ENCODE data around the gene HMCN1.

HMCN1 gene

GRCh38 chr1:186164773-186165172, 430.6 kb downstream of the HMCN1 start:
- Histone ChIP-seq H3K4me3 (ENCODE audit: insufficient read length, low read depth) (no peak overlapping the region), H3K9ac (ENCODE audit: insufficient read length, low read depth) (no peak overlapping the region), H3K4me1 (ENCODE audit: insufficient read depth, insufficient read length) (no peaks in the 10 kb centered on the region), H3K27me3 (ENCODE audit: insufficient read depth, insufficient read length) (no peaks in the 10 kb centered on the region), H3K36me3 (ENCODE audit: insufficient read depth, insufficient read length, low read length) (no peaks in the 10 kb centered on the region), H3K9me3 (ENCODE audit: insufficient read depth, low read length) (peaks cover 15% of the 10 kb centered on the region; the same call in 1 of the 2 replicates)
- TF ChIP-seq YY1 (IDR thresholded peaks at IDR 0.05; ENCODE audit: insufficient read depth, insufficient read length) (no peak), ZNF274 (IDR thresholded peaks at IDR 0.05; ENCODE audit: low read depth, low read length) (no peak), SUZ12 (IDR thresholded peaks at IDR 0.05; ENCODE audit: extremely low read depth, insufficient read depth, insufficient read length) (no peak)
- no peak for DNase-seq (ENCODE audit: low read depth, low spot score)

DNA sequence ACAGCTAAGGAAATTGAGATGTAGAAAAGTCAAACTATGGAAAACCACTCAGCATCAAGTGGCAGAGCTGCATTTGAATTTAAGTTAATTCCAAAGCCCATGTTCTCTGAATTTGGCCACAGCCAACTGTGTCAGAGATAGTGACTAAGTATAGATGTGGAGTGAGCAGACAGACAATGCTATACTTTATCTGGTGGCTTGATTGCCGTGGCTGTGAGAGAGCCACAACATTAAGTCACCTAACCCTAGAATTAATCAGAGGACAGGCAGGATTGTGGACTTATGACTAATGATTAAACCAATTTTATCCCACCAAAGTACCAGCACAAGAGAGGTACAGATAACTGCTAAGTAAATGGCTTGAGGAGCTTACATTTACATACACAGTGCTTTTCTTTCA, 431.1 kb downstream of the HMCN1 start:
- no peaks in the 10 kb centered on the region for H3K27me3 ChIP-seq (ENCODE audit: insufficient read depth, insufficient read length)
- no peak overlapping the region for H3K4me3 ChIP-seq (ENCODE audit: insufficient read length, low read depth)
- H3K9ac ChIP-seq (ENCODE audit: insufficient read length, low read depth) = no peak overlapping the region
- TF ChIP-seq SUZ12 (IDR thresholded peaks at IDR 0.05; ENCODE audit: extremely low read depth, insufficient read depth, insufficient read length) (no peak), ZNF274 (IDR thresholded peaks at IDR 0.05; ENCODE audit: low read depth, low read length) (no peak), YY1 (IDR thresholded peaks at IDR 0.05; ENCODE audit: insufficient read depth, insufficient read length) (no peak)
- H3K4me1 ChIP-seq (ENCODE audit: insufficient read depth, insufficient read length) = no peaks in the 10 kb centered on the region
- no peaks in the 10 kb centered on the region for H3K36me3 ChIP-seq (ENCODE audit: insufficient read depth, insufficient read length, low read length)
- DNase-seq (ENCODE audit: low read depth, low spot score) = no peak
- peaks cover 15% of the 10 kb centered on the region; the same call in 1 of the 2 replicates for H3K9me3 ChIP-seq (ENCODE audit: insufficient read depth, low read length)

DNA sequence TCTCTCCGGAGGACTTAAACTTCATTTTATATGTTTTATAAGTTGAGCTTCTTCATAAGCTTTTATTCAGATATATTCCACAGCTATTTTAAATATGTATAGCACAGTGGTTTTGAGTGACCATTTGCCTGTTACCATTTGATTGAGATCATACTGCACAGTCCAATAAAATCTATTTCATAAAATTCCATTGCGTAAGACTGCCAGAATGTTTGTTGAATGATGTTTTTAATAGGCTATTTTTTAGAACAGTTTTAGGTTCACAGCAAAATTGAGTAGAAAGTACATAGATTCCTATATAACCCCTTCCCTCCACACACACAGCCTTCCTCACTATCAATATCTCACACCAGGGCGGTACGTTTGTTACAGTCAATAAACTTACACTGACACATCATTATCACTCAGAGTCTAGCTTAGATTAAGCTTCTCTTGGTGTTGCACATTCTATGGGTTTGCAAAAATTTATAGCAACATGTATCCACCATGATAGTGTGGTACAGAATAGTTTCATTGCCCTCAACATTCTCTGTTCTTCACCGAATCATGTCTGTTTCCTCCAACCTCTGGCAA, 433.0 kb downstream of the HMCN1 start:
- H3K4me1 ChIP-seq (ENCODE audit: insufficient read depth, insufficient read length) = no peaks in the 10 kb centered on the region
- DNase-seq (ENCODE audit: low read depth, low spot score) = no peak
- H3K9me3 ChIP-seq (ENCODE audit: insufficient read depth, low read length) = peaks cover 15% of the 10 kb centered on the region; the same call in 1 of the 2 replicates
- H3K36me3 ChIP-seq (ENCODE audit: insufficient read depth, insufficient read length, low read length) = no peaks in the 10 kb centered on the region
- TF ChIP-seq ZNF274 (IDR thresholded peaks at IDR 0.05; ENCODE audit: low read depth, low read length) = no peak
- H3K9ac ChIP-seq (ENCODE audit: insufficient read length, low read depth) = no peak overlapping the region
- no peaks in the 10 kb centered on the region for H3K27me3 ChIP-seq (ENCODE audit: insufficient read depth, insufficient read length)
- H3K4me3 ChIP-seq (ENCODE audit: insufficient read length, low read depth) = no peak overlapping the region

GRCh38 chr1:186175588-186175987, 441.4 kb downstream of the HMCN1 start:
- DNase-seq (ENCODE audit: low read depth, low spot score) = no peak
- no peaks in the 10 kb centered on the region for H3K4me1 ChIP-seq (ENCODE audit: insufficient read depth, insufficient read length)
- no peaks in the 10 kb centered on the region for H3K27me3 ChIP-seq (ENCODE audit: insufficient read depth, insufficient read length)
- H3K36me3 ChIP-seq (ENCODE audit: insufficient read depth, insufficient read length, low read length) = no peaks in the 10 kb centered on the region
- no peaks in the 10 kb centered on the region for H3K9me3 ChIP-seq (ENCODE audit: insufficient read depth, low read length)
- no peak for TF ChIP-seq YY1 (IDR thresholded peaks at IDR 0.05; ENCODE audit: insufficient read depth, insufficient read length)
- no peak for TF ChIP-seq ZNF274 (IDR thresholded peaks at IDR 0.05; ENCODE audit: low read depth, low read length)
- TF ChIP-seq SUZ12 (IDR thresholded peaks at IDR 0.05; ENCODE audit: extremely low read depth, insufficient read depth, insufficient read length) = no peak
- no peak overlapping the region for H3K9ac ChIP-seq (ENCODE audit: insufficient read length, low read depth)
- H3K4me3 ChIP-seq (ENCODE audit: insufficient read length, low read depth) = no peak overlapping the region

DNA sequence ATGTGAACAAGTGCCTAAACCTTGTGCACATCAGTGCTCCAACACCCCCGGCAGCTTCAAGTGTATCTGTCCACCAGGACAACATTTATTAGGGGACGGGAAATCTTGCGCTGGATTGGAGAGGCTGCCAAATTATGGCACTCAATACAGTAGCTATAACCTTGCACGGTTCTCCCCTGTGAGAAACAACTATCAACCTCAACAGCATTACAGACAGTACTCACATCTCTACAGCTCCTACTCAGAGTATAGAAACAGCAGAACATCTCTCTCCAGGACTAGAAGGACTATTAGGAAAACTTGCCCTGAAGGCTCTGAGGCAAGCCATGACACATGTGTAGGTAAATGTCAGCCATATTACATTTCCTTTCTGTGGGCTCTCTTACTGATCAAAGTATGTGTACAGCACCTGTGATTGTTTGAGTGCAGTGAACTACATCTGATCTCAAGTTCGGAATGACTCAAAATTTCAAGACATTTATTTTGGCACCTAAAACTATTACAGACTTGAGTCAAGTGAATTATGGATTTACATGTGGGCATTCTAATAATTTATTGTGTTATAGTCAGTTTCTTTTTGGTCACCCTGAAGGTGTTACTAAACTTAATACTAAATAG, 444.3 kb downstream of the HMCN1 start:
- Histone ChIP-seq H3K4me3 (ENCODE audit: insufficient read length, low read depth) (no peak overlapping the region), H3K36me3 (ENCODE audit: insufficient read depth, insufficient read length, low read length) (no peaks in the 10 kb centered on the region), H3K4me1 (ENCODE audit: insufficient read depth, insufficient read length) (no peaks in the 10 kb centered on the region), H3K9me3 (ENCODE audit: insufficient read depth, low read length) (no peaks in the 10 kb centered on the region), H3K9ac (ENCODE audit: insufficient read length, low read depth) (no peak overlapping the region), H3K27me3 (ENCODE audit: insufficient read depth, insufficient read length) (no peaks in the 10 kb centered on the region)
- TF ChIP-seq SUZ12 (IDR thresholded peaks at IDR 0.05; ENCODE audit: extremely low read depth, insufficient read depth, insufficient read length) = no peak
- no peak for DNase-seq (ENCODE audit: low read depth, low spot score)

DNA sequence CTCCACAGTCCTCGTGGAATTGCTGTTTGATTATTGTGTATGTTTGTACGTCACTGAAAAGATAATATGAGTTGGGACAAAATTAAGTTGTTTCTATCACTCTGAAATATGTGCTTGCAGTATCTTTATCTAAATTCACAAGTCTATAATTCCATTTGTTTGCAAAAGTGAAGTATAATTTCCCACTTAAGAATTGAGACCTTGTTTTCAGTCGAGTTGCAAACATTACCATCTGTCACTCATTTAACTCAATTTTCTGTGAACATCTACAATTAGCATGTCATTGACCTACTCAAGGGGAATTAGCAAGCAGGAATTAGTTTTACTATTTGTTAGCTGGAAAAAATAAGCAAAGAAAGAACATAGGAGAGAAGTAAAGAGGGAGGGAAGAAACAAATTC, 445.0 kb downstream of the HMCN1 start:
- TF ChIP-seq SUZ12 (IDR thresholded peaks at IDR 0.05; ENCODE audit: extremely low read depth, insufficient read depth, insufficient read length) (no peak), ZNF274 (IDR thresholded peaks at IDR 0.05; ENCODE audit: low read depth, low read length) (no peak)
- Histone ChIP-seq H3K36me3 (ENCODE audit: insufficient read depth, insufficient read length, low read length) (no peaks in the 10 kb centered on the region), H3K9ac (ENCODE audit: insufficient read length, low read depth) (no peak overlapping the region), H3K27me3 (ENCODE audit: insufficient read depth, insufficient read length) (no peaks in the 10 kb centered on the region), H3K4me1 (ENCODE audit: insufficient read depth, insufficient read length) (no peaks in the 10 kb centered on the region), H3K9me3 (ENCODE audit: insufficient read depth, low read length) (no peaks in the 10 kb centered on the region), H3K4me3 (ENCODE audit: insufficient read length, low read depth) (no peak overlapping the region)
- no peak for DNase-seq (ENCODE audit: low read depth, low spot score)

DNA sequence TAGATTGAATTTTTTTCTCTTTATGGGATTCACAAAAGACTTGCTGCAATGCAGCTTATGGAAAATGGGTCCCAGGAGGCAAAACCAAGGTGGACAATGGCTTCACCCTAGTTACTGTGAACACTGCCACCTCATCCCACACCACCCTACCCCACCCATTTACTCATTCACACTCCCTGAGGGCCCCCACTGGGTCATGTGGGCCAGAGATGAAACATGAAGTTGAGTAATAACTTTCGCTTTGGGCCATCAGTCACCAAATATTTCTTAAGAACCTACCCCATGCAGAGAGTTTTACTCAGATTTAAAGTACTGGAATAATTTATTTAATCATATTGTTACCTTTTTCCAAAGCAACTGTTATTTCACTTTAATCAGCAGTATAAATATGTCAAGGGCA, 449.0 kb downstream of the HMCN1 start:
- Histone ChIP-seq H3K9ac (ENCODE audit: insufficient read length, low read depth) (no peak overlapping the region), H3K4me3 (ENCODE audit: insufficient read length, low read depth) (no peak overlapping the region), H3K4me1 (ENCODE audit: insufficient read depth, insufficient read length) (no peaks in the 10 kb centered on the region), H3K27me3 (ENCODE audit: insufficient read depth, insufficient read length) (no peaks in the 10 kb centered on the region), H3K36me3 (ENCODE audit: insufficient read depth, insufficient read length, low read length) (no peaks in the 10 kb centered on the region), H3K9me3 (ENCODE audit: insufficient read depth, low read length) (no peaks in the 10 kb centered on the region)
- no peak for DNase-seq (ENCODE audit: low read depth, low spot score)
- TF ChIP-seq YY1 (IDR thresholded peaks at IDR 0.05; ENCODE audit: insufficient read depth, insufficient read length) = no peak
- TF ChIP-seq ZNF274 (IDR thresholded peaks at IDR 0.05; ENCODE audit: low read depth, low read length) = no peak
- TF ChIP-seq SUZ12 (IDR thresholded peaks at IDR 0.05; ENCODE audit: extremely low read depth, insufficient read depth, insufficient read length) = no peak

All from NT2/D1 (cell line).